Activated CD4-positive, alpha-beta memory T cell treated with anti-CD3 and anti-CD28 coated beads for 36 hours (primary cell): ENCODE data around the gene CARMIL1. TPM values are rescaled to one million over a fixed set of nuclear protein-coding genes. Genes with fewer than 3 reads are reported as not detected.
"Not testable (repeated sequence)": the region's sequence is repeated elsewhere in the genome, so short reads cannot be mapped to it uniquely, and the experiment has no call there.

ENCODE experiments used
- CTCF ChIA-PET: fragments of 350-600 bp; sonication (Branson Sonifier 250); formaldehyde crosslinking; loops from one replicate; lab custom pipeline; 2021; ENCODE audit warnings: antibody characterized with exemption, inconsistent platforms; lab: Charles Lee
- POLR2A ChIA-PET: fragments of 350-600 bp; sonication (Branson Sonifier 250); formaldehyde crosslinking; loops from one replicate; lab custom pipeline; 2021; ENCODE audit warnings: antibody characterized with exemption; lab: Charles Lee
- DNase-seq: peaks from one replicate; pipeline ENCODE4 v3.0.0-alpha.2; 2020
- H3K27ac Mint-ChIP-seq: one replicate; pipeline ENCODE4 v1.8.0; 2021; ENCODE audit warnings: mixed read lengths
- H3K27me3 Mint-ChIP-seq: one replicate; pipeline ENCODE4 v1.8.0; 2021; ENCODE audit warnings: mixed read lengths
- H3K36me3 Mint-ChIP-seq: one replicate; pipeline ENCODE4 v1.8.0; 2021; ENCODE audit warnings: mixed read lengths
- H3K4me1 Mint-ChIP-seq: one replicate; pipeline ENCODE4 v1.8.0; 2021; ENCODE audit warnings: low read depth, mixed read lengths
- H3K4me3 Mint-ChIP-seq: one replicate; pipeline ENCODE4 v1.8.0; 2021; ENCODE audit warnings: mild to moderate bottlenecking, mixed read lengths
- H3K9me3 Mint-ChIP-seq: one replicate; pipeline ENCODE4 v1.8.0; 2021; ENCODE audit warnings: mixed read lengths
- intact Hi-C: fragments of 100-400 bp; cut with micrococcal nuclease; formaldehyde crosslinking; loops from one replicate; pipeline ENCODE4 v1.15.1; 2023
- total RNA-seq, 2 experiments: library from RNA; stranded (reverse); gene quantifications; one replicate each; pipeline ENCODE4 v1.2.3, GENCODE V29; 2021

Gene CARMIL1
- total RNA-seq, 2 experiments from 2014 or later = 2.4 to 2.7 TPM

DNA sequence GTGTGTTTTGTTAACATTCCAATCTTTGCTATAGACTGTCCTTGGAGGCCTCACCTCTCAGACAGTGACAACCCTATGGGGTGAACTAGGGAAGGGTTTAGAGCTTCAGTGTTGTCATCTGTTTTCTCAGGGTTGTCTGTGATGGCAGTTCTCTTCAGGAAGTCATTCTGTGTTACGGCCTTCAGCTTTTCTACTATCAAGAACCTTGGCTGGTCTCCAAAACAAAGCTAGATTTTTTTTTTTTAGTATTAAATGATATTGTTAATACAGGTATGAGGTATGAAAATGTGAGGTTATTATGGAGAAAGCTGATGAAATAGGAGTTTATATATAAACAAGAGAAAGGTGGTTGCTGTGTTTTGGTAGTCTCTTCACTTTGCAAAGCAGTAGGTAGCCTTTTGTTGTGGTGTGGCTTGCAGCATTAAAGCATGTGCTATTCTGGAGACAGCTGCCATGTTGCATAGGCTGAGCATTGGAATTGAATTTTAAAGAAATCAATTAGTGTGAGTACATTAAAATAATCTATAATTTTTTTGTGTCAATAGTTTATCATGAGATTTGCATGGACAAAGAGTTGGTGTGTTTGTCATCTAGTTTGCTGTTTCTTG lies 162.6 kb downstream of the CARMIL1 start:
- no peak overlapping the region for H3K4me3 Mint-ChIP-seq
- intact Hi-C loops = no loop called here
- ChIA-PET POLR2A (no interaction called here), CTCF (no interaction called here)
- peak overlapping the region; percentile 42 for H3K27ac Mint-ChIP-seq
- peaks cover 10% of the 10 kb centered on the region for H3K9me3 Mint-ChIP-seq
- H3K27me3 Mint-ChIP-seq = no peaks in the 10 kb centered on the region
- DNase-seq = no peak
- peaks cover 12% of the 10 kb centered on the region for H3K4me1 Mint-ChIP-seq
- H3K36me3 Mint-ChIP-seq = peaks cover 13% of the 10 kb centered on the region

DNA sequence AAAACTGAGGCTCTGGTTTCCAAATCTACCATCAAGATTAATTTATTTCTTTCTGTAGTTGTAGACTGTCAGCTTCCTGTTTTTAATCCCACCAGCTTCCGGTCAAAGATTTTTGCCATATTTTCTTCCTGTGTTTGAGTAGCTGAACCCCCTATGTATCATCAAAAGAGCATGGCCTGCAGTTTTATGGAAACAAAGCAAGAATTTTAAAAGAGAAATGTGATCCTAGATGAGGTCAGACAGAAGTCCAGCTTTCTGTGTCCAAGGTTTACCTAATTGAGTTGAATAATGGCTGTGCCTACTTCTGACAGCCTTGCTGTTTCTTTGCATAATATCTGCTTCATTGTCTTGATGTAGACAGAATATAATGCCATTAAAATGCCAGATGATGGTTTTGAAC lies 163.7 kb downstream of the CARMIL1 start:
- peaks cover 13% of the 10 kb centered on the region for H3K36me3 Mint-ChIP-seq
- POLR2A ChIA-PET = no interaction called here
- H3K4me3 Mint-ChIP-seq = no peak overlapping the region
- CTCF ChIA-PET = no interaction called here
- intact Hi-C loops = no loop called here
- peaks cover 12% of the 10 kb centered on the region for H3K4me1 Mint-ChIP-seq
- no peak overlapping the region for H3K27ac Mint-ChIP-seq
- DNase-seq = no peak
- H3K9me3 Mint-ChIP-seq = peaks cover 10% of the 10 kb centered on the region
- H3K27me3 Mint-ChIP-seq = no peaks in the 10 kb centered on the region

DNA sequence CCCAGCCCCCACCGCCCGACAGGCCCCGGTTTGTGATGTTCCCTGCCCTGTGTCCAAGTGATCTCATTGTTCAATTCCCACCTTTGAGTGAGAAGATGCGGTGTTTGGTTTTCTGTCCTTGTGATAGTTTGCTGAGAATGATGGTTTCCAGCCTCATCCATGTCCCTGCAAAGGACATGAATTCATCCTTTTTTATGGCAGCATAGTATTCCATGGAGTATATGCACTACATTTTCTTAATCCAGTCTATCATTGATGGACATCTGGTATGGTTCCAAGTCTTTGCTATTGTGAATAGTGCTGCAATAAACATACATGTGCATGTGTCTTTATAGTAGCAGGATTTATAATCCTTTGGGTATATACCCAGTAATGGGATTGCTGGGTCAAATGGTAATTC lies 165.3 kb downstream of the CARMIL1 start:
- peaks cover 12% of the 10 kb centered on the region for H3K4me1 Mint-ChIP-seq
- peaks cover 13% of the 10 kb centered on the region for H3K36me3 Mint-ChIP-seq
- POLR2A ChIA-PET, CTCF ChIA-PET, DNase-seq, H3K9me3 Mint-ChIP-seq, H3K4me3 Mint-ChIP-seq, H3K27ac Mint-ChIP-seq, intact Hi-C loops, H3K27me3 Mint-ChIP-seq: not testable (repeated sequence)

DNA sequence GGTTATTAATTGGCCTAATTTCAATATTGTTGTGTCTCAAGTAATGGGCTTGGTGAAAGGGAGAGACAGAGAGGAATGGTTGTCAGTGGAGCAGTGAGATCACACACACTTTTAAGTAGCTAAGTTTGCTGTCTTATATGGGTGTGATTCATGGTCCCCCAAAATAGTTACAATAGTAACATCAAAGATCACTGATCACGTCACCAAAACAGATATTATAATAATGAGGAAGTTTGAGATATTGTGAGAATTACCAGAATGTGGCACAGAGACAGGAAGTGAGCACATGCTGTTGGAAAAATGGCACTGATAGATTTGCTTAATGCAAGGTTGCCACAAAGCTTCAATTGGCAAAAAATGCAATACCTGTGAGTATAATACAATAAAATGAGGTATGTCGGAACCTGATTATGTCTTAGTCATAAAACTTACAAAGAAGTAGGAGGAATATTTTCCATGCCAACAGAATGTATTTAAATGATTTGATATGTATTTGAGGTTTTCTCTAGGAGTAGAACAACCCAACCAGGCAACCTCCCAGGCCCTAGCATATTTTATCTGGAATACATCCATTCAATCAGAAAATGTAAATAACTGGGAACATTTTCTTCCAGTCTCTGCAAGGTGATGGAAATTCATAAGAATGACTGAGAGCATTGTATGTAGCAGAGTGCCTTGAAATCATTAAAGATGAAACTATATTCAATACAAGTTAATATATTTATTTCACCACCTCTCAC lies 167.8 kb downstream of the CARMIL1 start:
- peaks cover 10% of the 10 kb centered on the region for H3K9me3 Mint-ChIP-seq
- H3K4me1 Mint-ChIP-seq = peaks cover 10% of the 10 kb centered on the region
- H3K27ac Mint-ChIP-seq = no peak overlapping the region
- peaks cover 13% of the 10 kb centered on the region for H3K36me3 Mint-ChIP-seq
- H3K4me3 Mint-ChIP-seq = no peak overlapping the region
- H3K27me3 Mint-ChIP-seq = no peaks in the 10 kb centered on the region
- intact Hi-C loops = no loop called here
- CTCF ChIA-PET = no interaction called here
- POLR2A ChIA-PET = no interaction called here
- DNase-seq = no peak

- intact Hi-C loops = no loop called here
- H3K4me1 Mint-ChIP-seq = peaks cover 8% of the 10 kb centered on the region
- peaks cover 13% of the 10 kb centered on the region for H3K36me3 Mint-ChIP-seq
- H3K27ac Mint-ChIP-seq = no peak overlapping the region
- H3K4me3 Mint-ChIP-seq = no peak overlapping the region
- POLR2A ChIA-PET = no interaction called here
- H3K9me3 Mint-ChIP-seq = peaks cover 10% of the 10 kb centered on the region
- DNase-seq = no peak
- CTCF ChIA-PET = no interaction called here
- H3K27me3 Mint-ChIP-seq = no peaks in the 10 kb centered on the region
Measured at GRCh38 chr6:25447570-25447929, 168.4 kb downstream of the CARMIL1 start.

GRCh38 chr6:25448965-25449538 lies 169.9 kb downstream of the CARMIL1 start:
- Mint-ChIP-seq H3K4me3 (no peak overlapping the region), H3K27ac (no peak overlapping the region)
- POLR2A ChIA-PET = no interaction called here

GRCh38 chr6:25449774-25450173 lies 170.6 kb downstream of the CARMIL1 start:
- ChIA-PET CTCF (no interaction called here), POLR2A (no interaction called here)
- peaks cover 10% of the 10 kb centered on the region for H3K36me3 Mint-ChIP-seq
- H3K27ac Mint-ChIP-seq = no peak overlapping the region
- no peak for DNase-seq
- H3K4me1 Mint-ChIP-seq = peaks cover 4% of the 10 kb centered on the region
- peaks cover 10% of the 10 kb centered on the region for H3K9me3 Mint-ChIP-seq
- H3K27me3 Mint-ChIP-seq = no peaks in the 10 kb centered on the region
- H3K4me3 Mint-ChIP-seq = no peak overlapping the region
- intact Hi-C loops = no loop called here

More at GRCh38 chr6:25448965-25449538, 169.9 kb downstream of the CARMIL1 start:
- DNase-seq = no peak
- Mint-ChIP-seq H3K4me1 (peaks cover 4% of the 10 kb centered on the region), H3K36me3 (peaks cover 13% of the 10 kb centered on the region), H3K27me3 (no peaks in the 10 kb centered on the region), H3K9me3 (peaks cover 10% of the 10 kb centered on the region)
- intact Hi-C loops = no loop called here
- CTCF ChIA-PET = no interaction called here

DNA sequence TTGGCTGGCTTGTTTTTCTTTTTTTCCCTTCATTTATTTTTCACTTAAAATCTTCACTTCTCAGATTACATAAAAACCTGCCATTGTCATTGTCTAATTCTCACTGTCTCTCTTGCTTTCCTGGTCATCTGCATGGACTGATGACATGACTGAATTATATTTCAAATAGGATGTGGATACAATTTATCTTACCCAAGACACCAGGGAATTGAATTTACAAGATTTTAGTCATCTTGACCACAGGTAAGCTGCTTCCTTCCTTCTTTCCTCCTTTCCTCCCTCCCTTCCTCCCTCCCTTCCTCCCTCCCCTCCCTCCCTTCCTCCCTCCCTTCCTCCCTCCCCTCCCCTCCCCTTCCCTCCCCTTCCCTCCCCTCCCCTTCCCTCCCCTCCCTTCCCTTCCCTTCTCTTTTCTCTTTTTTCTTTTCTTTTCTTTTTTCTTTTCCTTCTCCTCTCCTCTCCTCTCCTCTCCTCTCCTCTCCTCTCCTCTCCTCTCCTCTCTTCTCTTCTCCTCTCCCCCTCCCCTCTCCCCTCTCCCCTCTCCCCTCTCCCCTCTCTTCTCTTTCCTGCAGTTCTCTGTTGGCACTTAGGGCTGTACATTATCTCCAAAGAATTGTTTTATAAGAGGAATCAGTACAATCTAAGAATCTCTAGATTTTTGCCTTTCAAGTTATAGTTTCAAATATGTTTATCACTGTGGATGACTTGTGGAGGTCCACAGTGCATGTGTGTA lies 171.5 kb downstream of the CARMIL1 start:
- intact Hi-C loops = no loop called here
- H3K4me1 Mint-ChIP-seq = peaks cover 4% of the 10 kb centered on the region
- no peak overlapping the region for H3K27ac Mint-ChIP-seq
- H3K9me3 Mint-ChIP-seq = peaks cover 7% of the 10 kb centered on the region
- ChIA-PET POLR2A (no interaction called here), CTCF (no interaction called here)
- no peaks in the 10 kb centered on the region for H3K27me3 Mint-ChIP-seq
- DNase-seq = no peak
- H3K36me3 Mint-ChIP-seq = peaks cover 5% of the 10 kb centered on the region
- no peak overlapping the region for H3K4me3 Mint-ChIP-seq

GRCh38 chr6:25452031-25452430 lies 172.9 kb downstream of the CARMIL1 start:
- peaks cover 4% of the 10 kb centered on the region for H3K4me1 Mint-ChIP-seq
- H3K4me3 Mint-ChIP-seq = no peak overlapping the region
- intact Hi-C loops = no loop called here
- no peaks in the 10 kb centered on the region for H3K36me3 Mint-ChIP-seq
- no peak for DNase-seq
- ChIA-PET CTCF (no interaction called here), POLR2A (interaction anchor here (0.6 kb wide), 1 partner anchor 201 kb away, joined by 4 read pairs; no protein-coding TSS in a partner anchor)
- no peaks in the 10 kb centered on the region for H3K27me3 Mint-ChIP-seq
- no peak overlapping the region for H3K27ac Mint-ChIP-seq
- H3K9me3 Mint-ChIP-seq = no peaks in the 10 kb centered on the region

DNA sequence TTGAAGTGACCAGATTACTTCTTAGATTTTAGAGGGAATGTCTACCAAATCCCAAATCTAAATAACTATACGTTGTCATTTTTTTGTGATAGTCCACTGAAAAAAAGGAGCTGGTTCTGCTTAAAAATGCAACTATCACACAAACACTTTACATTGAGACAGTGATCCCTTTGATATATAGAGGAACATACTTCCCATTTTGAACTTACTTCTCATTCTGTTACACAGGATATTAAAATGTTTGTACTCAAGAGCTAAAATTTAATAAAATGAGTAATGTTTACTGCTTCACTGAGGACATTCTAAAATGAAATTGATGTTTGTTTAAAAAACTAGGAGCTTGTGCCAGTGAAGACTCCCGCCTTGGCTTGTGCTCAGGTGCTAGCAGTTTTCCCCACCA lies 174.1 kb downstream of the CARMIL1 start:
- intact Hi-C loops = no loop called here
- H3K4me3 Mint-ChIP-seq = no peak overlapping the region
- H3K27me3 Mint-ChIP-seq = peaks cover 1% of the 10 kb centered on the region
- H3K27ac Mint-ChIP-seq = no peak overlapping the region
- H3K4me1 Mint-ChIP-seq = peaks cover 4% of the 10 kb centered on the region
- DNase-seq = no peak
- H3K9me3 Mint-ChIP-seq = no peaks in the 10 kb centered on the region
- H3K36me3 Mint-ChIP-seq = no peaks in the 10 kb centered on the region
- ChIA-PET CTCF (no interaction called here), POLR2A (no interaction called here)

DNA sequence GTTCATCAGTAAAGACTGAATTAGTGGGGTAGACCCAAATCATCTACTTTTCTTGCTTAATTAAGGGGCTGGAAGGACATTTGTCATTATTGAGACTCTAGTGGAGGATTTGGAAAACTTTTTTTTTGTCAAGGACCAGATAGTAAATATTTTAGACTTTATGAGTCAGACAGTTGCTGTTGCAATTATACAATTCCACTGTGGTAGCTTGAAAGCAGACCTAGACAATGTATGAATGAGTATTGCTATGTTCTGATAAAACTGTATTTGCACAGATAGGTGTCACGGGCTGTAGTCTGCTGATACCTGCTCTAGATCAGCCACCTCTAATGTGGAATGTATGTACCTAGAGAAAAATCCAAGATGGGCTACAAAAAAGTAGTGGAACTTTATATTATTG lies 175.0 kb downstream of the CARMIL1 start:
- Mint-ChIP-seq H3K36me3 (no peaks in the 10 kb centered on the region), H3K4me3 (no peak overlapping the region), H3K27me3 (peaks cover 1% of the 10 kb centered on the region), H3K4me1 (peaks cover 4% of the 10 kb centered on the region), H3K9me3 (no peaks in the 10 kb centered on the region), H3K27ac (no peak overlapping the region)
- ChIA-PET CTCF (no interaction called here), POLR2A (no interaction called here)
- no peak for DNase-seq
- intact Hi-C loops = no loop called here
